GM12892 (cell line): ENCODE measurements around the gene COL8A2.
"Not testable (repeated sequence)": the region's sequence is repeated elsewhere in the genome, so short reads cannot be mapped to it uniquely, and the experiment has no call there.

Source experiments
- POLR2A ChIP-seq: IDR thresholded peaks from 2 replicates; pipeline ENCODE4 v1.6.1; 2011; ENCODE audit warnings: low read depth, low read length, control low read depth
- POLR2AphosphoS5 ChIP-seq: IDR thresholded peaks from 2 replicates; pipeline ENCODE4 v1.6.1; 2011; ENCODE audit warnings: low read depth, low read length, control low read depth

DNA sequence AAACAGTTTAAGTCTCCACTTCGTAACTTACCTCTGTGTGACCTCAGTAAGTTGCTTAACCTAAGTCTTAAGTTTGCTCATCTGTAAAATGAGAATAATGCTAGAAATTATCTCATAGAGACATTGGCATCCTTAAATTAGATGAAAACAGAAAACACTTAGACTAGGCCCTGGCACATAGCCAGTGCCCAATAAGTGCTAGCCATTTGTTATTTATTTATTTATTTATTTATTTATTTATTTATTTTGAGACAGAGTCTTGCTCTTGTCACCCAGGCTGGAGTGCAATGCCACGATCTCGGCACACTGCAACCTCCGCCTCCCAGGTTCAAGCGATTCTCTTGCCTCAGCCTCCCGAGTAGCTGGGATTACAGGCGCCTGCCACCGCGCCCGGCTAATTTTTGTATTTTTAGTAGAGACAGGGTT lies 33.8 kb upstream of the COL8A2 start:
- TF ChIP-seq POLR2A, POLR2AphosphoS5: not testable (repeated sequence)
